H1 (cell line): Measurements from ENCODE around the gene CYB5R2. TPM values are rescaled to one million over a fixed set of nuclear protein-coding genes. Genes with fewer than 3 reads are reported as not detected.

ENCODE experiments used
- ASH2L ChIP-seq: fragments of 200-600, 300-600 bp; sonication (generic); IDR thresholded peaks from one replicate; pipeline ENCODE4 v1.7.1; 2017; ENCODE audit warnings: low read length
- ATF3 ChIP-seq: IDR thresholded peaks from 2 replicates; pipeline ENCODE4 v1.6.1; 2011; ENCODE audit warnings: low read depth, mild to moderate bottlenecking, low read length; ENCODE audit not compliant: insufficient read depth
- CHD2 ChIP-seq: IDR thresholded peaks from 2 replicates; pipeline ENCODE4 v1.6.1; 2012; ENCODE audit warnings: low read length, improper control_type of control experiment
- CREB1 ChIP-seq: IDR thresholded peaks from 2 replicates; pipeline ENCODE4 v1.6.1; 2012; ENCODE audit warnings: inconsistent platforms
- CTCF ChIP-seq, 3 experiments: IDR thresholded peaks; 1 replicate in 2 of 3; 2 replicates in 1 of 3; pipeline versions ENCODE4 v1.5.1 to v1.6.1; 2011; ENCODE audit warnings: low read length in 3 of 3, mild to moderate bottlenecking in 3 of 3, inconsistent platforms in 2 of 3, low read depth in 1 of 3, moderate library complexity in 1 of 3; ENCODE audit not compliant: insufficient read depth in 1 of 3; ENCODE audit errors: control extremely low read depth in 1 of 3
- E2F6 ChIP-seq: IDR thresholded peaks from 2 replicates; pipeline ENCODE4 v1.6.1; 2012; ENCODE audit warnings: inconsistent platforms
- EP300 ChIP-seq, 2 experiments: IDR thresholded peaks; 1 replicate in 1 of 2; 2 replicates in 1 of 2; pipeline ENCODE4 v1.6.1; 2011 to 2012; ENCODE audit warnings: low read depth in 2 of 2, low read length in 2 of 2, mild to moderate bottlenecking in 2 of 2, borderline replicate concordance in 1 of 2, inconsistent platforms in 1 of 2, moderate library complexity in 1 of 2
- GTF2F1 ChIP-seq: IDR thresholded peaks from 2 replicates; pipeline ENCODE4 v1.6.1; 2012; ENCODE audit warnings: low read depth, low read length, improper control_type of control experiment, borderline replicate concordance
- KDM4A ChIP-seq: IDR thresholded peaks from one replicate; pipeline ENCODE4 v1.7.1; 2012; ENCODE audit warnings: low read depth, mild to moderate bottlenecking, moderate library complexity, low read length, inconsistent platforms; ENCODE audit not compliant: severe bottlenecking
- MAX ChIP-seq: IDR thresholded peaks from 2 replicates; pipeline ENCODE4 v1.6.1; 2012; ENCODE audit warnings: inconsistent platforms
- NRF1 ChIP-seq: IDR thresholded peaks from 2 replicates; pipeline ENCODE4 v1.6.1; 2011; ENCODE audit warnings: mild to moderate bottlenecking, low read depth, low read length, improper control_type of control experiment
- POLR2A ChIP-seq, 2 experiments: IDR thresholded peaks; 1 replicate in 1 of 2; 2 replicates in 1 of 2; pipeline ENCODE4 v1.6.1; 2011; ENCODE audit warnings: low read depth in 2 of 2, low read length in 2 of 2, mild to moderate bottlenecking in 2 of 2; ENCODE audit errors: control extremely low read depth in 1 of 2
- POLR2AphosphoS5 ChIP-seq: IDR thresholded peaks from 2 replicates; pipeline ENCODE4 v1.6.1; 2011; ENCODE audit warnings: low read depth, low read length
- POU5F1 ChIP-seq: IDR thresholded peaks from 2 replicates; pipeline ENCODE4 v1.6.1; 2011; ENCODE audit warnings: low read depth, mild to moderate bottlenecking, low read length, moderate library complexity
- RAD21 ChIP-seq, 2 experiments: IDR thresholded peaks in 1 of 2; conservative IDR thresholded peaks in 1 of 2; 2 replicates each; pipeline ENCODE4 v1.6.1; 2011; ENCODE audit warnings: low read depth in 2 of 2, low read length in 2 of 2, improper control_type of control experiment in 1 of 2, inconsistent platforms in 1 of 2, mild to moderate bottlenecking in 1 of 2, moderate library complexity in 1 of 2
- RNF2 ChIP-seq: fragments of 200-900, 300-1000 bp; sonication (generic); IDR thresholded peaks from 2 replicates; pipeline ENCODE4 v1.7.1; 2016; ENCODE audit warnings: borderline replicate concordance, low read depth, mild to moderate bottlenecking, antibody characterized with exemption, low read length; ENCODE audit not compliant: poor library complexity, severe bottlenecking; ENCODE audit errors: missing control alignments
- SIX5 ChIP-seq: IDR thresholded peaks from 2 replicates; pipeline ENCODE4 v1.6.1; 2011; ENCODE audit warnings: mild to moderate bottlenecking, low read depth, low read length
- TAF1 ChIP-seq: IDR thresholded peaks from 2 replicates; pipeline ENCODE4 v1.6.1; 2011; ENCODE audit warnings: mild to moderate bottlenecking, low read depth, low read length
- TAF7 ChIP-seq: optimal IDR thresholded peaks from 2 replicates; pipeline ENCODE3; 2011; ENCODE audit warnings: low read depth, mild to moderate bottlenecking, inconsistent platforms, low read length, moderate library complexity, borderline replicate concordance
- TBP ChIP-seq: IDR thresholded peaks from 2 replicates; pipeline ENCODE4 v1.6.1; 2011; ENCODE audit warnings: low read depth, low read length, improper control_type of control experiment
- polyA plus RNA-seq, 7 experiments: library from polyadenylated mRNA; depleted of rRNA in 3 of 7; stranded (reverse) in 5 of 7; unstranded in 2 of 7; fragments of >200 nt in 5 of 7; fragments of 200-250 nt in 2 of 7; gene quantifications; 1 replicate in 5 of 7; 2 replicates in 1 of 7; 4 replicates in 1 of 7; pipeline versions ENCODE4 v1.2.1 to v1.2.3, GENCODE V29; 2011 to 2013; ENCODE audit warnings: missing spikeins in 2 of 7, mixed read lengths in 2 of 7
- total RNA-seq: library from RNA; stranded (reverse); fragmentation: NEBNext Ultra II Directional; extraction: Animal tissue kit (Norgen Biotek cat#: 25700); gene quantifications from 2 replicates; pipeline ENCODE4 v1.2.1, GENCODE V29; 2021

Gene CYB5R2
- total and polyA plus RNA-seq, 2 of the 8 experiments (the other 6 are each of a cell fraction or from before 2014, with no cell fraction given), result 53.0 to 55.9 TPM

- TF ChIP-seq ASH2L (peak; percentile 69), EP300 (IDR thresholded peaks at IDR 0.05; ENCODE audit: borderline replicate concordance in 1 of 2, low read depth in 2 of 2, low read length in 2 of 2) (no peak), NRF1 (no peak), POLR2A (IDR thresholded peaks at IDR 0.05; ENCODE audit: control extremely low read depth in 1 of 2, low read depth in 2 of 2, low read length in 2 of 2) (peak; percentile 44 to 81), ATF3 (no peak), KDM4A (peak; percentile 53), GTF2F1 (no peak; the same call in 1 of the 2 replicates), POLR2AphosphoS5 (peak; percentile 88), SIX5 (no peak), CTCF (IDR thresholded peaks at IDR 0.05; ENCODE audit: control extremely low read depth in 1 of 3, insufficient read depth in 1 of 3, low read depth in 1 of 3, low read length in 3 of 3) (no peak), RNF2 (peak; percentile 34), POU5F1 (no peak), CREB1 (peak; percentile 73), MAX (peak; percentile 68), TBP (peak; percentile 86), TAF7 (peak; percentile 60), TAF1 (peak; percentile 90), RAD21 (IDR thresholded peaks at IDR 0.05 in 1 of 2, conservative IDR thresholded peaks at IDR 0.05 in 1 of 2; ENCODE audit: low read depth in 2 of 2, low read length in 2 of 2) (no peak), CHD2 (peak; percentile 23; the same call in 1 of the 2 replicates), E2F6 (peak; percentile 72)
These were observed 579 bp upstream of the CYB5R2 start (continued) for GRCh38 chr11:7673724-7674434.
